Stomach (tissue), 9 donors: ENCODE data around the gene MARK1. TPM values are rescaled to one million over a fixed set of nuclear protein-coding genes. Genes with fewer than 3 reads are reported as not detected.
A peak's percentile ranks its signal among the peaks of the same experiment; 100 is the strongest.

Source experiments
- DNase-seq, 2 donors: peaks; one replicate each; pipeline versions ENCODE4 v3.0.0 to v3.0.0-alpha.2; 2013 to 2019
- H3K27ac ChIP-seq, 5 donors: fragments of 200-600 bp in 4 of 5; sonication (generic) in 4 of 5; one replicate each; pipeline ENCODE4 v1.5.1; 2013 to 2019; ENCODE audit warnings: mild to moderate bottlenecking in 1 of 5, moderate library complexity in 1 of 5
- H3K27me3 ChIP-seq, 3 donors: fragments of 200-600 bp; sonication (generic); one replicate each; pipeline ENCODE4 v1.5.1; 2017 to 2019; ENCODE audit warnings: mixed run types in 1 of 3
- H3K36me3 ChIP-seq, 4 donors: fragments of 200-600 bp; sonication (generic); 1 replicate in 3 of 4; 2 replicates in 1 of 4; pipeline ENCODE4 v1.5.1; 2016 to 2019
- H3K4me1 ChIP-seq, 4 donors: fragments of 200-600 bp; sonication (generic); one replicate each; pipeline ENCODE4 v1.5.1; 2016 to 2019
- H3K4me3 ChIP-seq, 4 donors: fragments of 200-600 bp; sonication (generic) in 3 of 4; one replicate each; pipeline ENCODE4 v1.5.1; 2016 to 2019; ENCODE audit warnings: mild to moderate bottlenecking in 1 of 4
- H3K9me3 ChIP-seq, 4 donors: fragments of 200-600 bp; sonication (generic); one replicate each; pipeline ENCODE4 v1.5.1; 2016 to 2019
- EP300 ChIP-seq: sonication (generic); formaldehyde crosslinking; IDR thresholded peaks from one replicate; pipeline ENCODE4 v1.6.1; 2017; ENCODE audit warnings: antibody characterized with exemption
- POLR2A ChIP-seq, 4 donors: fragments of 450-650 bp; IDR thresholded peaks; one replicate each; pipeline ENCODE4 v1.6.1; 2016; ENCODE audit warnings: antibody characterized with exemption in 4 of 4, control low read depth in 2 of 4, mild to moderate bottlenecking in 1 of 4, moderate library complexity in 1 of 4
- POLR2AphosphoS5 ChIP-seq, 3 donors: sonication (generic); formaldehyde crosslinking; IDR thresholded peaks; one replicate each; pipeline ENCODE4 v1.6.1; 2016; ENCODE audit warnings: antibody characterized with exemption in 3 of 3
- WGBS, 5 donors: extraction: QIAGEN DNeasy Blood & Tissue Kit in 3 of 5; methylation state at CpG; one replicate each; pipeline versions ENCODE4 v1.1.5 to v1.1.7; 2013 to 2018; 5-methylcytosine and 5-hydroxymethylcytosine counted together
- intact Hi-C: fragments of 100-400 bp; cut with DNase I; formaldehyde crosslinking; loops from one replicate; pipeline ENCODE4 v1.15.1; 2023; ENCODE audit warnings: low total_unique reads
- polyA plus RNA-seq, 3 donors: library from polyadenylated mRNA; stranded (reverse); fragments of 200-250 nt; gene quantifications; one replicate each; pipeline ENCODE4 v1.2.3, GENCODE V29; 2013
- total RNA-seq, 5 donors: library from RNA; depleted of rRNA; stranded (reverse); fragments of >200 nt; gene quantifications; one replicate each; pipeline versions ENCODE4 v1.1.0 to v1.2.3, GENCODE V29; 2014 to 2016
- TF ChIP-seq, protein P1 (sequence below), 7 experiments: fragments of 450-650 bp in 4 of 7; fragments of 200-600 bp in 3 of 7; sonication (generic) in 3 of 7; IDR thresholded peaks; one replicate each; pipeline ENCODE4 v1.5.1; 2016 to 2019; ENCODE audit warnings: antibody characterized with exemption in 7 of 7, control low read depth in 2 of 7, mild to moderate bottlenecking in 1 of 7
- donor health status: healthy with polysubstance abuse.
- donor health status: Bipolar disorder and iron deficiency.
- donor health status: healthy.

Gene MARK1
- total and polyA plus RNA-seq, 8 donors = 1.7 to 12.7 (median 3.2) TPM; not detected in 1

DNA sequence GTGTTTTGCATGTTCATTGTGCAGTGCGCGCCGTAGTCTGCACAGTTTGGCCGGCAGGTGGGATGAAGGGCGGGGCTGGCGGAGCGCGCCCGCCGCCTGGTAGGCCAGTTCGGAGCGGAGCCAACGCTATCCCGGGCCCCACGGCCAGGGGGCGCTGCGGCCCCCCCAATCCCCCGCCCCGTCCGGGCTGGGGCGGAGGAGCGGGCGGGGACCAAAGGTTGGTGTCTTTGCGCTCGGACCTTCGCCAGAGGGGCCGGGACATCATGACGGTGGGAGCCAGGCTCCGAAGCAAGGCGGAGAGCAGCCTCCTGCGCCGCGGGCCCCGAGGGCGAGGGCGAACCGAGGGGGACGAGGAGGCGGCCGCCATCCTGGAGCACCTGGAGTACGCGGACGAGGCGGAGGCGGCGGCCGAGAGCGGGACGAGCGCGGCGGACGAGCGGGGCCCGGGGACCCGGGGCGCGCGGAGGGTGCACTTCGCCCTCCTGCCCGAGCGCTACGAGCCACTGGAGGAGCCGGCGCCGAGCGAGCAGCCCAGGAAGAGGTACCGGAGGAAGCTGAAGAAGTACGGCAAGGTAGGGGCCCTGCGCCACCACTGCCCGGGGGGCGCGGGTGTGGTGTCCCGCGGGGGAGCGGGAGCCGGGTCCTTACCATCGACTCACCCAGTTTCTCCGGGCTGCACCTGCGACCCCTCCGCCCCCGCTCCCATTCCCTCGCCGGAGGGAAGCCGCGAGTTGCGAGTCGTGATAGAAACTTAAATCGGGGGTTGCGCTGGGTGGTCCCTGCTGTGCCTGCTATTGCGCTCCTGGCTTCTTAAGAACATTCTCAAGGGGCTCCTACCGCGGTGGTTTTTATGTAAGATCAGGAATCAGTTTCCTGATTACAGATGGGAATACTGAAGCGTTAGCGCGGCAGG, 162.5 kb downstream of the MARK1 start, which contains the start of gene C1orf115:
TSS of gene C1orf115 (plus strand) at position 224 of the 913 bp plus-strand sequence. CDS start at position 264, 40 bp downstream.
- intact Hi-C loops = no loop called here
- Histone ChIP-seq H3K9me3 (no peaks in the 10 kb centered on the region), H3K36me3 (no peaks in the 10 kb centered on the region), H3K27ac (peak within 1 kb of the TSS; percentile 67 to 78 (median 70)), H3K27me3 (peaks cover 0 to 26% (median 0%) of the 10 kb centered on the region in 3 donors), H3K4me1 (peaks cover 6 to 29% (median 23%) of the 10 kb centered on the region in 4 donors), H3K4me3 (peak within 1 kb of the TSS; percentile 61 to 84 (median 75))
- WGBS, 5 donors = 2 to 14% (median 4%) methylated on average over 21 to 96 of the region's 96 CpGs
- TF ChIP-seq EP300 = no peak
- TF ChIP-seq, protein P1, sequence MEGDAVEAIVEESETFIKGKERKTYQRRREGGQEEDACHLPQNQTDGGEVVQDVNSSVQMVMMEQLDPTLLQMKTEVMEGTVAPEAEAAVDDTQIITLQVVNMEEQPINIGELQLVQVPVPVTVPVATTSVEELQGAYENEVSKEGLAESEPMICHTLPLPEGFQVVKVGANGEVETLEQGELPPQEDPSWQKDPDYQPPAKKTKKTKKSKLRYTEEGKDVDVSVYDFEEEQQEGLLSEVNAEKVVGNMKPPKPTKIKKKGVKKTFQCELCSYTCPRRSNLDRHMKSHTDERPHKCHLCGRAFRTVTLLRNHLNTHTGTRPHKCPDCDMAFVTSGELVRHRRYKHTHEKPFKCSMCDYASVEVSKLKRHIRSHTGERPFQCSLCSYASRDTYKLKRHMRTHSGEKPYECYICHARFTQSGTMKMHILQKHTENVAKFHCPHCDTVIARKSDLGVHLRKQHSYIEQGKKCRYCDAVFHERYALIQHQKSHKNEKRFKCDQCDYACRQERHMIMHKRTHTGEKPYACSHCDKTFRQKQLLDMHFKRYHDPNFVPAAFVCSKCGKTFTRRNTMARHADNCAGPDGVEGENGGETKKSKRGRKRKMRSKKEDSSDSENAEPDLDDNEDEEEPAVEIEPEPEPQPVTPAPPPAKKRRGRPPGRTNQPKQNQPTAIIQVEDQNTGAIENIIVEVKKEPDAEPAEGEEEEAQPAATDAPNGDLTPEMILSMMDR (IDR thresholded peaks at IDR 0.05) = peak in 5 of 7 experiments; percentile 95 to 99 (median 97)
- peak in 2 of 3 donors; percentile 57 to 80 for TF ChIP-seq POLR2AphosphoS5 (IDR thresholded peaks at IDR 0.05)
- TF ChIP-seq POLR2A (IDR thresholded peaks at IDR 0.05) = no peak
- peak; percentile 89 to 94 for DNase-seq

DNA sequence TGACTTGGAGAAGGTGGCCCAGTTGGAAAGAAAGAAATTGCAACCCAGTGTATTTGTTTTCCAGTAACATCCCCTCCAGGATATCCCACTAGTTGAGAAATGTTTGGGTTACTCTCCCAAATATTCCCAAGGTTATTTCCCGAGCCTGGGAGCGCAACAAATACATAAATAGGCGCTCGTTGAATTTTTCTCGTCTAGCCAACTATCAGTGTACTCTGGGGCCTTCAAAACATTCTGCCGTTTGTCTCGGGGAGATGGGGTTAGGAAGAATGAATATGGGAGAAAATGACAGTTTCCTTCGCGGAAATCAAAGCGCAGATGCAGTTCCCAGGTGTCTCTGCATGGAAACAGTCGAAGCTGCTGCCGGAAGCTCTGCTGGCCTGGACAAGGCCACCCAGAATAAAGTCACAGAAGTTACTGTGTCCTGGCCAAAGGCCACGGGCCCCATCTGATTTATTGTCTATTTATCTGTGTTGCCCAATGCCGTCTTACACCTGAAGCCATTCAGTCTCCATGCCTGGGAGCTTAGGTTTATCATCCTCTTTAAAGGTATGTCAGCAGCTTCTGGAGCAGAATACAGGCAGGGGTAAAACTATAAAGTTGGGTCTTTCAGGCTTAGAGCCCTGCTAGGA, 163.2 kb downstream of the MARK1 start:
- H3K27me3 ChIP-seq = peaks cover 0 to 26% (median 0%) of the 10 kb centered on the region in 3 donors
- peaks cover 6 to 29% (median 23%) of the 10 kb centered on the region in 4 donors for H3K4me1 ChIP-seq
- H3K9me3 ChIP-seq = no peaks in the 10 kb centered on the region
- no peak for TF ChIP-seq POLR2A (IDR thresholded peaks at IDR 0.05)
- TF ChIP-seq POLR2AphosphoS5 (IDR thresholded peaks at IDR 0.05) = no peak
- TF ChIP-seq, protein P1 (IDR thresholded peaks at IDR 0.05) = no peak
- no peak for TF ChIP-seq EP300
- H3K36me3 ChIP-seq = no peaks in the 10 kb centered on the region
- DNase-seq = no peak
- intact Hi-C loops = no loop called here
- peak overlapping the region; percentile 61 to 84 (median 75) for H3K4me3 ChIP-seq
- H3K27ac ChIP-seq = peak overlapping the region in 3 of 5 donors; percentile 70 to 78 (median 70)
- WGBS, 5 donors = 27 to 51% (median 38%) methylated on average over 14 of the region's 14 CpGs

DNA sequence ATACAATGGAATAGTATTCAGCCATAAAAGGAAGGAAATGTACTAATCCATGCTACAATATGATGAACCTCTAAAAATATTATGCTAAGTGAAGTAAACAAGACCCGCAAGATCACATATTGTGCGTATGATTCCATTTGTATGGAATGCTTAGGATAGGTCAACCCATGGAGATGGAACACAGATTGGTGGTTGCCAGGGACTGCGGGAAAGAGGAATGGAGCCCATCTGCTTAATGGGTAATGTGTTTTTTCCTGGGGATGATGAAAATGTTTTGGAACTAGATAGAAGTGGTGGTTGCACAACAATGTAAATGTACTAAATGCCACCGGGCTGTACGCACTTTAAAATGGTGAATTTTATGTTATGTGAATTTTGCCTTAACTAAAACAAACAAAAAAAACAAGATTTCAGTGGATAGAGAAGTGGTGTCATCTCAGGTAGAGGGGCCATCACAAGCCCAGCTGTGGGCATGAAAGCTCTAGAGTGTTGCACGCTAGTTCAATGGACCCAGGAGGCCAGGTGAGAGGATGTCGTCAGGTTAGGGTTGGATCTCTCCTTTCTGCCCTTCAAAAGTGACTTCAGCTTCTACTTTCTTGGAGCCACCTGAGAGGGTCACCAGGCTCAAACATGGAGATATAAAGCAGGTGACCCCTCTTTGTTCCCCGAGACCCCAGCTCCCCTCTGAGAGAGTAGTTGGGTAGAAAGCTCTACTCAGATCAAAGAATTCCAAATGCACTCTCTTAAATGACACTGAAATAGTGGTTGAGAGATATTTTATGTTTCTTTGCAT, 164.7 kb downstream of the MARK1 start:
- Histone ChIP-seq H3K36me3 (peaks cover 5 to 13% (median 12%) of the 10 kb centered on the region in 4 donors), H3K4me1 (peaks cover 6 to 29% (median 23%) of the 10 kb centered on the region in 4 donors), H3K27me3 (peaks cover 0 to 26% (median 0%) of the 10 kb centered on the region in 3 donors), H3K27ac (no peak overlapping the region), H3K9me3 (no peaks in the 10 kb centered on the region), H3K4me3 (no peak overlapping the region)
- TF ChIP-seq EP300 (no peak), POLR2AphosphoS5 (IDR thresholded peaks at IDR 0.05) (no peak), POLR2A (IDR thresholded peaks at IDR 0.05) (no peak)
- TF ChIP-seq, protein P1 (IDR thresholded peaks at IDR 0.05) = no peak
- WGBS, 5 donors = 86 to 94% (median 91%) methylated on average over 8 of the region's 8 CpGs
- DNase-seq = no peak
- intact Hi-C loops = no loop called here
